ENCODE results near the gene MAP3K7CL. TPM values are rescaled to one million over a fixed set of nuclear protein-coding genes. Genes with fewer than 3 reads are reported as not detected.

Gene MAP3K7CL, protein sequence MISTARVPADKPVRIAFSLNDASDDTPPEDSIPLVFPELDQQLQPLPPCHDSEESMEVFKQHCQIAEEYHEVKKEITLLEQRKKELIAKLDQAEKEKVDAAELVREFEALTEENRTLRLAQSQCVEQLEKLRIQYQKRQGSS
- total RNA-seq, result 24.6 TPM
- polyA plus RNA-seq, result 1 to 10 TPM; 5.4 to 9.2 (median 6.2) TPM

GRCh38 chr21:29130270-29130969 lies at the start of gene MAP3K7CL:
MAP3K7CL (plus strand) TSS chr21:29130644; CDS start chr21:29133345, 2,701 bp downstream.
- H3K9me3 Mint-ChIP-seq, result peaks cover 0 to 2% (median 0%) of the 10 kb centered on the region in 7 donors

DNA sequence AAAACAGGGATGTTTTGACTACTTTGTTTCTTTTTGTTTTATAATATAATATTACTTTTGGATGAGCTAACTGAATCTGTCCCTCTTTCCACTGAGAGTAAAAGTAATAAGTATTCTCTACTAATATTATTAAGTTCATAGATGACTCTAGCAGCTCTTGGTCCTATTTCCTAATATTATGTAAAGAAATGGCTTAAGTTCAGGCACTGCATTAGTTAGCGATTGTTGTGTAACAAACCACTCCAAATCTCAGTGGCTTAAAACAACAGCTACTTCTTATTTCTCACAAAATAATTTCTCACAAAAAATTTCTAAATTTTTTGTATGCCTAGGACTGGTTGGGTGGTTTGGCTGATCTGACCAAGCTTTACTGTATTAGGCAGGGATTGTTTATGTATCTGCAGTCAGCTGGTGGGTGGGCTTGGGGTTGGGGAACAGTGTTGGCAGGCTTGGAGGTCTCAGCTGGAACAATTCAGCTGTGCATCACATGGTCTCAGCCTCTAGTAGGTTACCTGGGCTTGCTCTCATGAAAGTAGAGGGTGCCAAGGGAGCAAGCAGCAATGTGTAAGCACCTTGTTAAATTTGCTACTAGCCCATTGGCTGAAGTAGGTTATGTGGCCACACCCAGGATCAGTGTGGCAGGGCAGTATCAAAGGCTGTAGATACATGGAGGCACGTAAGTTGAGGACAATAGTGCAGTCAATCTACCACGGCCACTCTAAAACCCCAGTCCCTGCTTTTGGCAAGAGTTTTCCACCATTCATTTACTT lies 48.2 kb upstream of the MAP3K7CL start:
- Histone ChIP-seq H3K27me3 (ENCODE audit: control insufficient read depth, insufficient read depth, low read length) (no peaks in the 10 kb centered on the region), H3K4me1 (ENCODE audit: control insufficient read depth, insufficient read depth, low read length, poor library complexity, severe bottlenecking) (peaks cover 31% of the 10 kb centered on the region), H3K36me3 (ENCODE audit: control insufficient read depth, insufficient read depth, low read length) (no peaks in the 10 kb centered on the region), H3K9me3 (ENCODE audit: control insufficient read depth in 2 of 2, low read length in 2 of 2) (no peaks in the 10 kb centered on the region), H3K4me3 (ENCODE audit: low read depth, low read length) (no peak overlapping the region), H3K27ac (ENCODE audit: insufficient read depth, low read length, poor library complexity, severe bottlenecking) (peak overlapping the region; percentile 30)
- Mint-ChIP-seq H3K4me3 (peak overlapping the region in 1 of 4 donors; percentile 53), H3K4me1 (peaks cover 9 to 54% (median 32%) of the 10 kb centered on the region in 4 donors), H3K9me3 (no peaks in the 10 kb centered on the region), H3K27ac (peak overlapping the region; percentile 38 to 82 (median 71)), H3K27me3 (peaks cover 6% of the 10 kb centered on the region), H3K36me3 (peaks cover 6% of the 10 kb centered on the region)
- DNase-seq, result no peak
- ATAC-seq (ENCODE audit: low read depth in 2 of 2), result no peak

More at GRCh38 chr21:29130270-29130969, at the start of gene MAP3K7CL:
- H3K4me3 ChIP-seq (ENCODE audit: low read depth, low read length), result no peak within 1 kb of the TSS
- H3K4me1 ChIP-seq (ENCODE audit: control insufficient read depth, insufficient read depth, low read length, poor library complexity, severe bottlenecking), result no peaks in the 10 kb centered on the region
- DNase-seq (no peak), ATAC-seq (ENCODE audit: low read depth in 2 of 2) (no peak)
- no peaks in the 10 kb centered on the region for H3K36me3 ChIP-seq (ENCODE audit: control insufficient read depth, insufficient read depth, low read length)
- no peaks in the 10 kb centered on the region for H3K27me3 ChIP-seq (ENCODE audit: control insufficient read depth, insufficient read depth, low read length)
- H3K27ac ChIP-seq (ENCODE audit: insufficient read depth, low read length, poor library complexity, severe bottlenecking), result no peak within 1 kb of the TSS
- Mint-ChIP-seq H3K27me3 (no peaks in the 10 kb centered on the region), H3K4me1 (no peaks in the 10 kb centered on the region), H3K27ac (no peak within 1 kb of the TSS), H3K36me3 (no peaks in the 10 kb centered on the region), H3K4me3 (no peak within 1 kb of the TSS)
- H3K9me3 ChIP-seq (ENCODE audit: control insufficient read depth in 2 of 2, low read length in 2 of 2), result no peaks in the 10 kb centered on the region

GRCh38 chr21:29083306-29083705 lies 47.1 kb upstream of the MAP3K7CL start:
- H3K36me3 Mint-ChIP-seq, result peaks cover 6% of the 10 kb centered on the region
- H3K27ac Mint-ChIP-seq, result peak overlapping the region; percentile 5 to 74 (median 31)
- H3K9me3 Mint-ChIP-seq, result no peaks in the 10 kb centered on the region
- Histone ChIP-seq H3K4me1 (ENCODE audit: control insufficient read depth, insufficient read depth, low read length, poor library complexity, severe bottlenecking) (peaks cover 28% of the 10 kb centered on the region), H3K36me3 (ENCODE audit: control insufficient read depth, insufficient read depth, low read length) (no peaks in the 10 kb centered on the region), H3K27ac (ENCODE audit: insufficient read depth, low read length, poor library complexity, severe bottlenecking) (no peak overlapping the region), H3K9me3 (ENCODE audit: control insufficient read depth in 2 of 2, low read length in 2 of 2) (no peaks in the 10 kb centered on the region), H3K4me3 (ENCODE audit: low read depth, low read length) (no peak overlapping the region), H3K27me3 (ENCODE audit: control insufficient read depth, insufficient read depth, low read length) (no peaks in the 10 kb centered on the region)
- H3K27me3 Mint-ChIP-seq, result peaks cover 6% of the 10 kb centered on the region
- no peak for DNase-seq
- no peak for ATAC-seq (ENCODE audit: low read depth in 2 of 2)
- H3K4me1 Mint-ChIP-seq, result peaks cover 10 to 46% (median 29%) of the 10 kb centered on the region in 4 donors
- H3K4me3 Mint-ChIP-seq, result peak overlapping the region in 1 of 4 donors; percentile 44

DNA sequence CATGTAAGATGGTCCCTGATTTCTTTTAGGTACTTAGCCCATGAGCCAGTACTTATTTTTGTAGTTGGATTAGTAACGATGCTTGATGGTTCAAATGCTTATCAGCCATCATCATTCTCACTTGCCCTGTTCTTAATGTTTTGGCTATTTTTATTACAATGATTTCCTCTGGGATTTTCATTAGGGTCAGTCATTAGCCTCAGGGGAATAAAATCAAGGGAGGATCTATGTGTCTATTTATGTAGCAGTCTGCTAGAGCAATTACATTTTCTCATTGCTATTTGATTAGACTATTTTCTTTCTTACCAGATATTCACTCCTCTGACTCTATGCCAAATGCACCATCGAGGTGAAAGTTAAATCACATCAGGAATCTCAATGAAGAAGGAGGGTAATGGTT lies 46.1 kb upstream of the MAP3K7CL start:
- Mint-ChIP-seq H3K27me3 (peaks cover 6% of the 10 kb centered on the region), H3K4me1 (peaks cover 4 to 35% (median 21%) of the 10 kb centered on the region in 4 donors), H3K36me3 (peaks cover 6% of the 10 kb centered on the region), H3K4me3 (no peak overlapping the region), H3K9me3 (no peaks in the 10 kb centered on the region), H3K27ac (peak overlapping the region in 1 of 3 donors; percentile 60)
- DNase-seq (no peak), ATAC-seq (ENCODE audit: low read depth in 2 of 2) (no peak)
- Histone ChIP-seq H3K36me3 (ENCODE audit: control insufficient read depth, insufficient read depth, low read length) (no peaks in the 10 kb centered on the region), H3K9me3 (ENCODE audit: control insufficient read depth in 2 of 2, low read length in 2 of 2) (no peaks in the 10 kb centered on the region), H3K4me1 (ENCODE audit: control insufficient read depth, insufficient read depth, low read length, poor library complexity, severe bottlenecking) (peaks cover 18% of the 10 kb centered on the region), H3K27ac (ENCODE audit: insufficient read depth, low read length, poor library complexity, severe bottlenecking) (no peak overlapping the region), H3K27me3 (ENCODE audit: control insufficient read depth, insufficient read depth, low read length) (no peaks in the 10 kb centered on the region), H3K4me3 (ENCODE audit: low read depth, low read length) (no peak overlapping the region)

DNA sequence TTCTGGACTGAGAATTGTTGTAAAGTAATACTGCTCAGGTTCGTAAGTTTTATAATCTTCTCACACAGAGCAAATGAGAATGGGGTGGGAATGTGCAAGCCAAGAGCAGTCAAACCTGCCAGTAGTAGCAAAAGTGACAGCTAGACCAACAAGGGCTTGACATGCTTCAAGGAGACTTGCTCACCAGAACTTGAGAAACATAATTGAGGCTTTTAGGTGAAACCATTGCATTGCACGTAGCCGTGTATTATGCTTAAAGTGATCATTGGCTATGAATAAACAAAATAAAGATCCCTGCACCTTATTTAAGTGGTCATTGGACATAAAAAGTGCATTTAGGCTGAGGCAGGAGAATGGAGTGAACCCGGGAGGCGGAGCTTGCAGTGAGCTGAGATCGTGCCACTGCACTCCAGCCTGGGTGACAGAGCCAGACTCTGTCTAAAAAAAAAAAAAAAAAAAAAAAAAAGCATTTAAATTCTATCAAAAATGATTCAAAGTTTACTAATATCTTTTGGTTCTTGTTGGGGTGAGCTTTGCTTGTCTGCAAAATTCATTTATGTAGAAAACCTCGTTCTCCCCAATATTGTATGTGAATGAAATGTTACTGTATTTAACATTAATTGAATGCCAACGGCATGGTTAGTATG lies 45.2 kb upstream of the MAP3K7CL start:
- Histone ChIP-seq H3K4me1 (ENCODE audit: control insufficient read depth, insufficient read depth, low read length, poor library complexity, severe bottlenecking) (peaks cover 10% of the 10 kb centered on the region), H3K36me3 (ENCODE audit: control insufficient read depth, insufficient read depth, low read length) (no peaks in the 10 kb centered on the region), H3K4me3 (ENCODE audit: low read depth, low read length) (no peak overlapping the region), H3K27ac (ENCODE audit: insufficient read depth, low read length, poor library complexity, severe bottlenecking) (no peak overlapping the region), H3K27me3 (ENCODE audit: control insufficient read depth, insufficient read depth, low read length) (no peaks in the 10 kb centered on the region), H3K9me3 (ENCODE audit: control insufficient read depth in 2 of 2, low read length in 2 of 2) (no peaks in the 10 kb centered on the region)
- no peak for DNase-seq
- Mint-ChIP-seq H3K9me3 (no peaks in the 10 kb centered on the region), H3K36me3 (peaks cover 6% of the 10 kb centered on the region), H3K4me1 (peaks cover 9 to 27% (median 16%) of the 10 kb centered on the region in 4 donors), H3K27ac (no peak overlapping the region), H3K27me3 (peaks cover 6% of the 10 kb centered on the region), H3K4me3 (no peak overlapping the region)
- ATAC-seq (ENCODE audit: low read depth in 2 of 2), result no peak

GRCh38 chr21:29091033-29091432 lies 39.4 kb upstream of the MAP3K7CL start:
- Mint-ChIP-seq H3K27ac (no peak overlapping the region), H3K27me3 (no peaks in the 10 kb centered on the region), H3K4me1 (peaks cover 0 to 10% (median 3%) of the 10 kb centered on the region in 4 donors), H3K4me3 (no peak overlapping the region), H3K36me3 (peaks cover 11% of the 10 kb centered on the region), H3K9me3 (no peaks in the 10 kb centered on the region)
- Histone ChIP-seq H3K4me1 (ENCODE audit: control insufficient read depth, insufficient read depth, low read length, poor library complexity, severe bottlenecking) (no peaks in the 10 kb centered on the region), H3K4me3 (ENCODE audit: low read depth, low read length) (no peak overlapping the region), H3K27ac (ENCODE audit: insufficient read depth, low read length, poor library complexity, severe bottlenecking) (no peak overlapping the region), H3K27me3 (ENCODE audit: control insufficient read depth, insufficient read depth, low read length) (no peaks in the 10 kb centered on the region), H3K36me3 (ENCODE audit: control insufficient read depth, insufficient read depth, low read length) (peaks cover 6% of the 10 kb centered on the region), H3K9me3 (ENCODE audit: control insufficient read depth in 2 of 2, low read length in 2 of 2) (no peaks in the 10 kb centered on the region)
- no peak for DNase-seq
- ATAC-seq (ENCODE audit: low read depth in 2 of 2), result no peak

DNA sequence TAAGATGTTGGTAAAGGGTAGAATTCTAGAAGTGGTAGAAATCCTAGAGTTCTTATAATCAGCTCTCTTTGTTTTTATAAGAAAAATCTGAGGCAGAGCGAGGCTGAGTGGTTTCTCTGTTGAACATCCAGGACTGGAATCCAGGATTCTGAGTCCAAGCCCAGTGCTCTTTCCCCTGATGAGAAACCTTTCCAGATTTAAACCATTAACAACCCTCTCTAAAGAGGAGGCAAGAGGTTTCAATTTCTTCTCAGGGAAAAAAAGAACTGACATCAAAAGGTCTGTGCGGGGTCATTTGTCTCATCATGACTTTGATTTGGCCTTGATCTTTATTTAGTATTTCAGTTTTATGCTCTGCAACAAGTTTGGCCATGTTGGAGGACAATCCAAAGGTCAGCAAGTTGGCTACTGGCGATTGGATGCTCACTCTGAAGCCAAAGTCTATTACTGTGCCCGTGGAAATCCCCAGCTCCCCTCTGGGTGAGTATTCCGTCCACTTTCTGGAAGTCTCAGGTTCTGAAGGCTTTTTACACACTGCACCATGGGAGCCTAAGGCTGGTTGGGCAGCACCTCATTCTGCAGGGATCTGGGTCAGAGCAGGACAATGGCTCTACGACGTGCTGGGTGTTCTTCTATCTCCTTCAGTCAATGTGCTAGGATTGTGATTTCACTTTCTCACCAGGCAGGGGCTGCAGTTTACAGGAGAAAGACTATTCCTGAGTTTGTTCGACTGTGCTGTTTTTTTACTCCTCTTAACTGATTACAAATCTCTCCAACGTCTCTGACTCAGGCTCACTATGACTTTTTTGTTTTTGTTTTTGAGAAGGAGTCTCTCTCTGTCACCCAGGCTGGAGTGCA lies 38.1 kb upstream of the MAP3K7CL start:
- H3K4me3 Mint-ChIP-seq, result no peak overlapping the region
- Histone ChIP-seq H3K27ac (ENCODE audit: insufficient read depth, low read length, poor library complexity, severe bottlenecking) (no peak overlapping the region), H3K9me3 (ENCODE audit: control insufficient read depth in 2 of 2, low read length in 2 of 2) (no peaks in the 10 kb centered on the region), H3K4me1 (ENCODE audit: control insufficient read depth, insufficient read depth, low read length, poor library complexity, severe bottlenecking) (no peaks in the 10 kb centered on the region), H3K36me3 (ENCODE audit: control insufficient read depth, insufficient read depth, low read length) (peaks cover 10% of the 10 kb centered on the region), H3K27me3 (ENCODE audit: control insufficient read depth, insufficient read depth, low read length) (no peaks in the 10 kb centered on the region), H3K4me3 (ENCODE audit: low read depth, low read length) (no peak overlapping the region)
- peaks cover 0 to 6% (median 3%) of the 10 kb centered on the region in 4 donors for H3K4me1 Mint-ChIP-seq
- ATAC-seq (ENCODE audit: low read depth in 2 of 2) (no peak), DNase-seq (no peak)
- no peaks in the 10 kb centered on the region for H3K9me3 Mint-ChIP-seq
- no peaks in the 10 kb centered on the region for H3K27me3 Mint-ChIP-seq
- H3K27ac Mint-ChIP-seq, result no peak overlapping the region
- peaks cover 4% of the 10 kb centered on the region for H3K36me3 Mint-ChIP-seq

All from CD4-positive, CD25-positive, alpha-beta regulatory T cell (primary cell).